ENCODE measurements around the gene CNN1. TPM values are rescaled to one million over a fixed set of nuclear protein-coding genes. Genes with fewer than 3 reads are reported as not detected.

The CNN1 gene
- total and polyA plus RNA-seq, 2 of the 13 experiments (the other 11 are each of a cell fraction or from before 2014, with no cell fraction given) = 0.70 to 1.1 TPM

DNA sequence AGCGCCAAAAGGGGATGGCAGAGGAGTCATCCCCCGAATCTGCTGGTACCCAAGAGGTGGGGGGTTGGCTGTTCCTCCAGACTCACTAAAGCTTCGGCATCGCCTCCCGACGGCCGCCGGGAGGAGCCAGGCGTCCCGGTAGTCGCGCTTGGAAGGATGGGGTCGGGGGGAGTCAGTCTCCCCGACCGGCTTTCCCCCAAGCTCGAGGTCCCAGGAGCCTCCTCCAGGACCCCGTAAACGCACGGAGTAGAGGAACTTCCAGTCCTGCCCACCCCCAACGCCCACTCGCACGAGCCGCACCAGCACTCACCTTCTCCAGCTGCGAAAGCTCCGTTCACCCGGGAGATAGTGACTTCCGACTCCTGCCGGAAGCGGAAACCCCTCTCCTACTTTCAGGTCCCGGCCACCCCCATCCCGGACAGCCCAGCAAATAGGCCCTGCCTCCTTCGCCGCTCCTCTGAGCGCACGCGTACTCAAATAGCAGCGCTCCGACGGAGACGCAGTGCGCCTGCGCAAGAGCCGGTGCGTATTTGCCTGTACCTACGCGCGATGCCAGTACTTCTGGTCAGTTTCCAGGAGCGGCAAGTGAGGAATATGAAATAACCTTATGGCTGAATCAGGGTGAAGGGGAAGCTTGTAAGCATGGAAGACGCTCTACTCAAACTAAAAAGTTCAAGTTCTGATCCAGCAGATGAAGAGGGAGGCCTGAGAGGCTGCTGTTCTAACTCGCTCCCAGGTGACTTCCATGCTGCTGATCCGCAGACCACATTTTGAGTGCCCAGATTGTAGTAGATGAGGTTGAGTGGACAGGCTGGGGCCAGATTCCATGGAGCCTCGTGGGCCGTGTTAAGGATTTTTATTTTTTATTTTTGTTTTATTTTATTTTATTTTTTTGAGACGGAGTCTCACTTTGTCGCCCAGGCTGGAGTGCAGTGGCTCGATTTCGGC lies 20.5 kb downstream of the CNN1 start, which contains the start of gene ELOF1 (continued):
- TF ChIP-seq NCOA5 (CRISPR knock-in tag; IDR thresholded peaks at IDR 0.05) (no peak), MEIS2 (CRISPR knock-in tag; IDR thresholded peaks at IDR 0.05) (no peak), ZEB1 (IDR thresholded peaks at IDR 0.05; ENCODE audit: insufficient replicate concordance, low read depth) (no peak), TBX2 (CRISPR knock-in tag; IDR thresholded peaks at IDR 0.05; ENCODE audit: borderline replicate concordance) (no peak), NBN (conservative IDR thresholded peaks at IDR 0.05) (no peak), SRSF4 (IDR thresholded peaks at IDR 0.05; ENCODE audit: low read depth, low read length, poor library complexity, severe bottlenecking) (no peak), ZBTB7B (CRISPR knock-in tag; IDR thresholded peaks at IDR 0.05) (no peak), ZNF282 (IDR thresholded peaks at IDR 0.05; ENCODE audit: partially characterized antibody) (no peak), ZNF34 (CRISPR knock-in tag; IDR thresholded peaks at IDR 0.05; ENCODE audit: borderline replicate concordance) (no peak), KDM1A (CRISPR knock-in tag; IDR thresholded peaks at IDR 0.05) (no peak), YEATS4 (CRISPR knock-in tag; IDR thresholded peaks at IDR 0.05; ENCODE audit: borderline replicate concordance) (peak; percentile 23; the same call in 1 of the 2 replicates), ARID2 (CRISPR knock-in tag; IDR thresholded peaks at IDR 0.05; ENCODE audit: borderline replicate concordance) (no peak), MIER3 (CRISPR knock-in tag; IDR thresholded peaks at IDR 0.05; ENCODE audit: borderline replicate concordance) (no peak), JARID2 (CRISPR knock-in tag; IDR thresholded peaks at IDR 0.05; ENCODE audit: insufficient replicate concordance) (no peak), HMGA1 (CRISPR knock-in tag; conservative IDR thresholded peaks at IDR 0.05) (no peak), ZBTB20 (CRISPR knock-in tag; IDR thresholded peaks at IDR 0.05; ENCODE audit: borderline replicate concordance, low read depth) (no peak; the same call in 1 of the 2 replicates), ZNF160 (CRISPR knock-in tag; IDR thresholded peaks at IDR 0.05) (no peak), ZNF30 (CRISPR knock-in tag; IDR thresholded peaks at IDR 0.05) (no peak), SMYD3 (CRISPR knock-in tag; IDR thresholded peaks at IDR 0.05) (no peak), XBP1 (CRISPR knock-in tag; IDR thresholded peaks at IDR 0.05) (no peak), NPAS2 (CRISPR knock-in tag; IDR thresholded peaks at IDR 0.05; ENCODE audit: borderline replicate concordance) (no peak), KLF13 (CRISPR knock-in tag; IDR thresholded peaks at IDR 0.05) (no peak), REPIN1 (CRISPR knock-in tag; IDR thresholded peaks at IDR 0.05; ENCODE audit: borderline replicate concordance, low read depth) (no peak), NFYC (CRISPR knock-in tag; IDR thresholded peaks at IDR 0.05) (peak; percentile 10; the same call in 1 of the 2 replicates)
- TF ChIP-seq, protein P1, sequence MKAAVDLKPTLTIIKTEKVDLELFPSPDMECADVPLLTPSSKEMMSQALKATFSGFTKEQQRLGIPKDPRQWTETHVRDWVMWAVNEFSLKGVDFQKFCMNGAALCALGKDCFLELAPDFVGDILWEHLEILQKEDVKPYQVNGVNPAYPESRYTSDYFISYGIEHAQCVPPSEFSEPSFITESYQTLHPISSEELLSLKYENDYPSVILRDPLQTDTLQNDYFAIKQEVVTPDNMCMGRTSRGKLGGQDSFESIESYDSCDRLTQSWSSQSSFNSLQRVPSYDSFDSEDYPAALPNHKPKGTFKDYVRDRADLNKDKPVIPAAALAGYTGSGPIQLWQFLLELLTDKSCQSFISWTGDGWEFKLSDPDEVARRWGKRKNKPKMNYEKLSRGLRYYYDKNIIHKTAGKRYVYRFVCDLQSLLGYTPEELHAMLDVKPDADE (CRISPR knock-in tag; IDR thresholded peaks at IDR 0.05) = no peak
- TF ChIP-seq, protein P2, sequence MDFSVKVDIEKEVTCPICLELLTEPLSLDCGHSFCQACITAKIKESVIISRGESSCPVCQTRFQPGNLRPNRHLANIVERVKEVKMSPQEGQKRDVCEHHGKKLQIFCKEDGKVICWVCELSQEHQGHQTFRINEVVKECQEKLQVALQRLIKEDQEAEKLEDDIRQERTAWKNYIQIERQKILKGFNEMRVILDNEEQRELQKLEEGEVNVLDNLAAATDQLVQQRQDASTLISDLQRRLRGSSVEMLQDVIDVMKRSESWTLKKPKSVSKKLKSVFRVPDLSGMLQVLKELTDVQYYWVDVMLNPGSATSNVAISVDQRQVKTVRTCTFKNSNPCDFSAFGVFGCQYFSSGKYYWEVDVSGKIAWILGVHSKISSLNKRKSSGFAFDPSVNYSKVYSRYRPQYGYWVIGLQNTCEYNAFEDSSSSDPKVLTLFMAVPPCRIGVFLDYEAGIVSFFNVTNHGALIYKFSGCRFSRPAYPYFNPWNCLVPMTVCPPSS (IDR thresholded peaks at IDR 0.05) = no peak

All from HepG2 (cell line).